T-helper 1 cell (primary cell): ENCODE data around the gene ST8SIA2.

Experiments used
- DNase-seq, 5 donors: peaks; one replicate each; pipeline ENCODE4 v3.0.0-alpha.2; 2012 to 2020
- total RNA-seq, 4 donors: gene quantifications; one replicate each; lab custom pipeline; 2026; lab: John Stamatoyannopoulos, UW

ST8SIA2 gene, protein sequence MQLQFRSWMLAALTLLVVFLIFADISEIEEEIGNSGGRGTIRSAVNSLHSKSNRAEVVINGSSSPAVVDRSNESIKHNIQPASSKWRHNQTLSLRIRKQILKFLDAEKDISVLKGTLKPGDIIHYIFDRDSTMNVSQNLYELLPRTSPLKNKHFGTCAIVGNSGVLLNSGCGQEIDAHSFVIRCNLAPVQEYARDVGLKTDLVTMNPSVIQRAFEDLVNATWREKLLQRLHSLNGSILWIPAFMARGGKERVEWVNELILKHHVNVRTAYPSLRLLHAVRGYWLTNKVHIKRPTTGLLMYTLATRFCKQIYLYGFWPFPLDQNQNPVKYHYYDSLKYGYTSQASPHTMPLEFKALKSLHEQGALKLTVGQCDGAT
- 0 reads per million in 4 donors for total RNA-seq

DNA sequence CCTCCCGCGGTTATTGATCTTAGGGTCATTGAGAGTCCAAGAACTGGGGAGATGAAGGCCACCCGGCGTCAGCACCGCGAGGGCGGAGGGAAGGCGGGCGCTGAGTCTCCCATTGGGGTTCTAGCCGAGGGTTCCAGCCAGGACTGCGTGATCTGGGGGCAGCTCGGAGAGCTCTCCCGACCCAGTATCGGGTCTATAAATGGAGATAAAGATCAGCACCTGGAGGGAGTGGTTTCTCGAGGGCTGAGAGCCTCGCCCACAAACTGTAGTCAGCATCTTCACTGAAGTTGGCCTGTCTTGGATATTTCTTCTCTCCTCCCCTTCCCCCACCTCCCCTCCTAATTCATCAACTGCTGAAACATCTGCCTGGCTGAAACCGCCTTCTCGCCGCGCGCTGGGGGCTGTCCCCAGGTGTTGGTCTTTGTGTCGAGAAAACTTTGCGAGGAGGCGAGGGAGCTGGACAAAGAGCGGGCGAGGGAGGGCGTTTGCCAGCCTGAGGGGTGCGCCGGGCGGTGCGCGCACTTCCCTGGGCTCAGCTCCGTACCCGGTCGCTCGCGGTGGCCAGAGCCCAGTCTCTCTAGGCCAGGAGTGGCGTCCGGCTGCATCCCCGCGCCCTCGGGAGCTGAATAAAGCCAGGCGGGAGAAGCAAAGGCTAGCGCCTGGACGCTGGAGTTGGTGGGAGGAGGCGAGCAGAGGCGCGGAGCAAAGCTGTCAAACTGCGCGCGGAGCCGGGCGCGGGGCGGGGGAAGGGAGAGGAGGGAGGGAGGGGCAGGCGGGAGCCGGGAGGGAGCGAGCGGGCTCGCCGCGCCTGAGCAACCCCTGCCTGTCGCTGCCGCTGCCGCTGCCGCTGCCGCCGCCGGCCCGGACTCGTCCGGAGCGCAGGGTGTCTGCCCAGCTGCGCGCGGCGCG lies at the start of gene ST8SIA2:
Gene ST8SIA2 (plus strand): TSS at position 811 of the 909 bp plus-strand sequence. CDS start 184 bp downstream, outside the sequence.
- no peak for DNase-seq

DNA sequence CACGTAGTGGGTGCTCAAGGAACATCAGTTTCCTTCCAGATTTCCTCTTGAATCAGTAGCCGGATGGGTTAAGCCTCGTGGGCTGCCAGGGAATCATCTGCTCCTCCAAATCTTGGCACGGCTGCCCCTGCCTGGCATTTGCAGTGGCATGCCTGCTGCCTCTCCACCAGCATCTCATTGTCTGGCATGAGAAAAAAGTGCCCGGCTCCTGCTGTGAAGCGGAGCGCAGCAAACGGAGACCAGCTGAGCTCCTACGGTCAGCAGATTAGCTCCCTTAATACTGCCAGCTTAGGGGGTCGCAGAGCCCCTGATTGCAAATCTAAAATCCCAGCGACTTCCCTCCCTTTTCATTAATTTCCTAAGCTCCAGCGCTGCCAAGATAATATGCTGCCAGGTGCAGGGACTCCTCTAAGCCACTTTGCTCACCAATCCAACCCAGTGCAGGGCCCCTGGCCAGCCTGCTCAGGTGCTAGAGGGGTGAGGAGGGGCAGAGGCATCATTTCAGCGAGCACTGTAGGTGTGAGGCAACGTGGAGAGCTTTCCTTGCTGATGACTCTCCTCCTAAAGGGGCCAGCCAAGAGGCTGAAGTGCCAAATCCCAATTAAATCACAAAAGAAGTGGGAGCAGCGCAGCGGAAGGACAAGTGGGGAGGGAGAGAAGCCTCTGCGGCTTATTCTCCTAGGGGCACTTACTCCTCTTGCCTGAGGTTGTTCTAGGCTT lies 49.6 kb upstream of the ST8SIA2 start:
- DNase-seq, result no peak

DNA sequence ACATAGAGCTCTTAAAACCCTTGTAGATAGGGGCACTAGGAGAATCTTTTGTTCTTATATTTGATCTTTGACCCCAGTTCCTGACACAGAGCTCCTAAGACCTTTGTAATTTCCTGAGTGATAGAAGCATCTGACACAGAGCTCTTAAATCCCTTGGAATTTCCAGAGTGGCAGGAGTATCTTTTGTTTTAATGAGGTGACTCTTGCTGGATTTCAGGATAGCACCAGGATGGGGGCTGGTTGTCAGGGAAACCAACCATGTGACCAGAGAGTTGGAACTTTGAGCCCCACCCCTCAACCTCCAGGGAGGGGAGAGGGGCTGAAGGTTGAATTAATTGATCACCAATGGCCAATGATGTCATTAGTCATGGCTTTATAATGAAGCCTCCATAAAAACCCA lies 47.6 kb upstream of the ST8SIA2 start:
- DNase-seq, result no peak

DNA sequence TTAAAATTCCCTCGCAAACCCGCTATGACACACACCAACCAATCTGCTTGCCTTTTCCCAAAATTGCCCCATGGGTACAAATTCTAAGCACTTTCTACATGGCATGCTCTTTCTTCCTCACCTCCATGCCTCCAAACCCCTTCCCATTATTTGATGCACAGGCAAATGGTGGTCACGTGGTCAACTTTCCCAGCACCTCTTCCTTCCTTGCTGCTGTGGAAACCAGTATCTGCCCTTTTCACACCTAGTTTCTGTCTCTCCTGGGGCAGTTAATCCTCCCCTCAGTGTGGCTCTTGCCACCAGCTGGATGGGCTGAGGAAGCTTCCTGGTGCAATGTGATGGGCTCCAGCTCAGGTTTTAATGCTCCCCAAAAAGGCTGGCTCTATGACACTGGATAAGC lies 38.4 kb upstream of the ST8SIA2 start:
- DNase-seq, result no peak

DNA sequence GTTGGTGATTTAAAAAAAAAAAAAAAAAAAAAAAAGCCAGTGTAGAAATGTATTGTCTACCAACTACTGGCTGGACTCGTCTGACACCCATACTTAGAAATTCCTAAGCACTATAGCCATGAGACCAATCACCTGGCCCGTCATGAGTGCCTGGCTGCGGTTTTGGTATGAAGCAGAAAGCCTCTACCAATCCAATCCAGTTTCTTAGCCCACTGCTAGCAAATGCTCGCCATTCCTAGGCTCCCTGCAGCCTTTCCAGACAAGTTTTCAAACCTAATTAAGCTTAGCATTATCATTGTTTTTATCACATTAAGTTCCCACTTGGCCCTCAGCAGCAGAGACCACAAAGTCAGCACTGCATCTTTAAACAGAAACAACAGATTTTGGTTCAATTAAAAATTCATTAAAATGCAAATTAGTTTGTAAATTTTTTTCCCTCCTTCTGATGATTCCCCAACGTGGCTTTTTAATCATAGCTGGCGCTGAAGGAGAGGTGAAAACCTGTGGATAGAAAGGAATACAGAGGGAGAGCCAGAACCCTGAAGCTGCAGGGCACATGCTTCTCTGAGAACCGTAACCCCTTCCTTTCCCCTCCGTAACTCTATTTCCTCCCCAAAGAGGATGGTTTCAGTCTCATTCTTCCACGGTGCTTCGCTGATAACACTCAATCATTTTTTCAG lies 32.2 kb upstream of the ST8SIA2 start:
- DNase-seq, result no peak

DNA sequence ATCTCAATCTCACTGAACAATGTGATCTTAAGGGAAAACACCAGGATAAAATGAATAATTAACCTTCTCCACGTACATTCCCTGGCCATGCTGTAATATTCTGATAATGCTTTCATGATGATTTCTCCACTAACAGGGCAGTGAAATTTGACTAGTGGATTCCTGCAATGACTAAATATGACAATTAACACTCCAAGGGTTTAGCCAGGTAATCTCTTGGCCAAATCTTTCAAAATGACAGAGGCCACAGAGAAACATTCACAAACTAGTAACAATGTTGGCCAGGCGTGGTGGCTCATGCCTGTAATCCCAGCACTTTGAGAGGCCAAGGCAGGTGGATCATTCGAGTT lies 31.7 kb upstream of the ST8SIA2 start:
- DNase-seq, result no peak

DNA sequence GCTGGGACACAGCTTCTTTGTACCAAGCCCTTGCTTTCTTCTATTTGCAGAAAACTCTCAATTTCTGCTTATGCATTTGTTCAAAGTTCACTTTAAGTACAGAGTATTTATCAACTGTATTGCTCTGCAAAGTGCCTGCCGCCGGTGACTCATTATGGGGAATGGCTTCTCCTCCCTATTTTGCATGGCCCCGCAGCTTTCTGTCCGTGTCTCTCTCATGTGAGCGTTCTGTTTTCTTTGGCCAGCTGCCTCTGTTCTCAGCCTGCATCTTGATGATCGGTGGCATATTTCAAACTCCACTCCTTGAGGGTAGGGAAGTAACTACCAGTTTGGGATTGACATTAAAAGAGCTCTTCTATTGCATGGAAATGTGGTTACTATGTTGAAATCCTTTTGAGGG lies 28.6 kb upstream of the ST8SIA2 start:
- DNase-seq, result no peak

DNA sequence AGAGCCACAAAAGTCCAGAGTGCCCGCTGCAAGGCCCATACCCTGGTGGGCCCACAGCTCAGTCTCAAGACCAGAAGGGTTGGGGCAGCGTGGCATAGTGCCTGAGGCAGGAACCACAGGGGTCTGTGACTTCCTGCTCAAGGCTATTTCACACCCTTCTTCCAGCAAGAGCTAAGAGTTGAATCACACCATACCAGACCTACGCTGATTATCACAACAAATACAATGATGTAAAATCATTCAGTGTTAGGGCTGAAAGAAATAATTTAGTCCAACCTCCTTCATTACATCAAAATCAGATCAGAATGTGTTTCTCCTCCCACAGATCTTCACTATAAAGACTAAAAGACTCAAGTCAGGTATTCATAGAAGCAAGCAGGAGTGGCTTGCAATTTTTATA lies 27.8 kb upstream of the ST8SIA2 start:
- no peak for DNase-seq

DNA sequence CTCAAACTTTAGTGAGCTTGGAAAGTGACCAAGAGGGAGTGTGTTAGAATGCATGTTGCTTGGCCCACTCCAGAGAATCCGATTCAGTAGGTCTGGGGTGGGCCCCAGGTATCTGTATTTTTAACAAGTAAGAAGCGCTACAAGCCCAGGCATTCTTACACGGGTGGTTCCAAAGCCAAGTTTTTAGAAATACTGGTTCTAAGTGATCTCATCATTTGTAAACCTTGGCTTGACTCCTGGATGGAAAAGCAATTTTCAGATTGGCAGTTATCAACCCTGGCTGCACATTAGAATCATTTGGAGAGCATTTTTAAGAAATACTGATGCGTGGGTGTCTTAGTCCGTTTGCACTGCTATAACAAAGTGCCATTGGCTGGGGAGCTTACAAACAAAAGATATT lies 27.3 kb upstream of the ST8SIA2 start:
- no peak for DNase-seq

DNA sequence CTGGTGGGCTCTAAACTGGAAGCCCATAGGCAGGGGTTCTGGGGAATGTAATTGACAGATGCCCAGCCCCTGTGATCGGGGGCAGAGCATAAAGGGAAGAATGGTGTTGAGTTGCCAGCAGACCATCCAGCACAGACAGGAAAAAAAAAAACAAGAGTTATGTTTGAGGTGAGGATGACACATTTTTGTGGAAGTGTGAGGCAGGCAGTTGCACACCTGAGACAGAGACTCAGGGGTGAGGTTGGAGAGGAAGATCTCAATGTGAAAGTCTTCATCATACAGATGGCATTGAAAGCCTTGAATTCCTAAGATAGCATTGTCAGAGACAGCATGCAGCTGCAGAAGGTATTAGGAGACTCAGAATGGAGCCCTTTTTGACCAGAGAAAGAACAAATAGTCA lies 18.6 kb upstream of the ST8SIA2 start:
- DNase-seq, result no peak

DNA sequence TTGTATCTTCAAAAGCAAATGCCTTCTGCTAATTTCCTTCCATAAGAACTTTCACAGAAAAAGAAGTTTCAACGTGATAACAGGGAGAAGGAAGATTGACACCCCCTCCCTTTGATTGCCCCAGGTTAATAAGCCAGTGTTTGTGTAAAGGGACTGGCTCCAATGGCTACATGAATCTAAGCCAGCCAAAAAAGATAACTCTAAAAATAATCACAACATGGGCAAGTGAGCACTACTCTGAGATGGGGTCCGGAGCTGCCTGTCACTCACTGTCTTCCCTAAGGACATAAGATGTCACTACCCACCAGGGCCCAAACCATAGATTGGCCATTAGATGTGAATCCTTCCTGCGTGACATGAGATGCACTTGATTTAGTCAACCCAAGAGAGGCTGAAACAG lies 17.6 kb upstream of the ST8SIA2 start:
- DNase-seq, result no peak

DNA sequence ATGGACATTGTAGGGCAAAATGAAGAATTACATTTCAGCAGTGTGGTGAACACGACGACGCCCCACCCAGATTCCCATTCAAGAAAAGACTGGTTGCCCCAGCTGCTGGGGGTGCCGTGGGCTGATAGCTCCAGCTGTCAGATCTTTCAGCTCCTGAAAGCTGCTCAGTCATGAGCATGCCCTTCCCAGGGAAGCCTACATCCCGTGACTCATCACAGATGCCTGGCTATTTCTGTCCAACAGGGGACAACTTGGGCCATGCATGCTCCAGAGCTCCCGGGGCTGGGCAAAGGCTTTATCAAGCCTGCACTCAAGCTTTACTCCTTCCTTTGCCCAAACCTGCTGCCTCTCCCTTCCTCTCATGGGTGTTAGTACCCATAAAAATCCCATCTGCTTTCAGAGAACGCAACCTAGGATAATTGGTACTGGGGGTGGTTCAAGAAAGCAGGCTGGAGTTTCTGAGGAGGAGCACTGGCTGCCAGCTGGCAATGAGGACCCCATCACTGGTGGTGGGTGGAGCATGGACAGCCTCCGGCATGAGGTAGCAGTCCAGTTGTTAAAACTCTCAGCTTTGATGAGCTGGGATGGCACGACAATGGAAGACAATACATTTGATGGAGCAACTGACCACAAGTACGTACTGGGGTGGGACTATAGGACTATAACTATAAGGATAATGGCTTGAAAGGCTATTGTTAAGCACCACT lies 16.4 kb upstream of the ST8SIA2 start:
- DNase-seq, result no peak

DNA sequence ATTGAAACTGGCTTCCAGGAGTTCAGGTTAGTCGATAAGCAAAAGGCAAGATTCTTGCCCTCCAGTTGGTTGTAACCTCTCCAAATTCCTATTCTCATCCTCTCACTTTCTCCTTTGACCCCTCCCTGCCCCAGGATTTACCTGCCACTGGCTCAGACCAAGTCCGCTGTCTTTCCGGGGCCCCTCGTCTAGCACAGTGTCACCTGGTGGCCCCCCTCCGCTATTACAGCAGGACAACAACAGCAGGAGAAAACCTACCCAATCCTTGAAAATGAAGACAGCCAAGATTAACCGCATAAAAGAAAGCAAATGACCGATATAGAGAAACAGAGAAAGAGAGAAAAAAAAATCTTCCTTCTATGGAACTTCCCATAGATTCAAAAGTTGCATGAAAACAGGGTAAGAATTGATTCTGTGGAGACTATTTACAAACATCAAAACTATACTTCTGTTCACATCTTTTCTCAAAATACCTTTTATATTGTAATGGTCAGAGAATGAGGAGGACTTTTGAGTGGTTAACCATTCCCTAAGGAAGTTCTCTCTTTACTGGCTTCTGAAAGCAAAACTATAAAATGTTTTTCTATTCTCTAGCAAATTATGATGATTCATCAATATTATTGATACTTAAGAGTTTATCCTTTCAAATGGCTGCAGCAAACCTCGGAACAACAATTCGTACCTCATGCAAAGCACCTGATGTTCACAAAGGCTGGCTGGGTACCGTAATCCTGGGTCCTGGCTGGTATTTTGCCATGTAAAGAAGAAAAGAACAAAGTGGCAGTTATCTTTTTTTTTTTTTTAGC lies 10.0 kb upstream of the ST8SIA2 start:
- DNase-seq, result peak in 2 of 5 donors; percentile 4 to 5

DNA sequence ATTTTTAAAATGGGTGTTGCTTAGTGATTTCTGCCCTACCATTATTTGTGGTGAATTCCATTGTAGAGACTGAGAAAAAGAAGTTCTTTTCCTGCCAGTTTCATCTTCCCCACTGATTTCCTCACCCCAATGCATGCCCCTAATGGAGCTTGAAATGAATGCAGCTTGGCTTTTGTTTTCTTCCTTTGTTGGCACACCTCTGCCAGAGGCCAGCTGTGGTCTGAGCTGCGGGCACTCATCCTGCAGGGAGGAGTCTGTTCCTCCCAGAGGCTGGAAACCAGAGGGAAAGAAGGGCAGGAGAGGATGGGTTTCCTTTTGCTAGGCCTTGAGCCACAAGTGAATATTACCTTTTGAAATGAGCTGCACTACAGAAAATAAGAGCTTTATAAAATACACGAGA lies 9.3 kb upstream of the ST8SIA2 start:
- DNase-seq, result no peak

DNA sequence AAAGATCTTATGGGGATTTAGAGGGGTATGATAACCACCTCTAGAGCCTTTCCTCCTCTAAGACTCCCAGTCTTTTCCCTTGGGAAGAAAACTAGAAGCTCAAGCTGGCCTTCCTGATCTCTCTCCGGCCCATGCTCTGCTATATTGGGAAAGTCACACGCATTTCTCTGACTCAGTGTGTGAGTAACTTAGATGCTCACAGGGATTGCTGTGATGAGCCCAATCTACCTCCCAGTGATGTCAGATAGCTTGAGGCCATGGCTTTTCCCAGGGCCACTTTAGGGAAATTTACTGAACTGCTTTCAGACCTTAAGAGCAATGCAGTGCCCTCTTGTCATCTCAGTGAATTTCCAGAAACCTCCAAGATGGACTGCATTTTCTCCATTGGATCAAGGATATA lies 8.6 kb upstream of the ST8SIA2 start:
- no peak for DNase-seq

DNA sequence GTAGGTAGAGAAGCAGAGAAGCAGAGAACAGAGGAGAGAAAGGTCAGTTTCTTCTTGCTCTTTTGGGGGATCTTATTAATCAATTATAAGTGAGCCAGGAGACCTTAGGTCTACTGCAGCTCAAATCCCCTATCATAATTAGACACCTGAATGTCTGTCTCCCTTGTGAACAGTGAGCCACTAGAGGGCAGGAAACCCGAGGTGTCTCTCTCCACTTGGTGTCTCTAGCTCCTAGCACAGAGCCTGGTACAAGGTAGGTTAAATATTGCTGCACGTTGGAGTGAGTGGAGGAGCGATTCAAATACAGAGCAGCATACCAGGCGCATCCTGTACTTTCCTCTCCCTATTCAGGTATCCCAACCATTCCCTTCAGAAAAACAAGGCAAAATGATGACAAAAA lies 2.0 kb upstream of the ST8SIA2 start:
- DNase-seq, result peak in 1 of 5 donors; percentile 4

DNA sequence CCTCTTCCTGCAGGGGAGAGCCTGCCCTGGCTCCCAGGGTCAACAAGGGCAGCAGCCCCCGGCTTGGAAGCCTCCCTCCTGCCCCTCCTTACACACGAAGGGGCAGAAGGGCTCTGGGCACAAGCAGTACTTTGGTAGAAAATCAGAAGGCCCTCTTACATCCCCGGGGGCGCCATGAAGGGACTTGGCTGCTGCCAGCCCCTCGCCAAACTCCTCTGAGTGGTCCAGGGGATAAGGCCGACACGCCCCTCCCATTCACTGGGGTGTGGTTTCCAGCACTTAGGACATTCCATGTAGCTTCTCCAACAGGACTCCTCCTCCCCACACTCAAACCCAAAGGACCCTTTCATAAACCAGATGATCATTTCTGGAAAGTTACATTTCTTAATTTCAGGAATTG lies 1.2 kb upstream of the ST8SIA2 start:
- DNase-seq, result no peak

DNA sequence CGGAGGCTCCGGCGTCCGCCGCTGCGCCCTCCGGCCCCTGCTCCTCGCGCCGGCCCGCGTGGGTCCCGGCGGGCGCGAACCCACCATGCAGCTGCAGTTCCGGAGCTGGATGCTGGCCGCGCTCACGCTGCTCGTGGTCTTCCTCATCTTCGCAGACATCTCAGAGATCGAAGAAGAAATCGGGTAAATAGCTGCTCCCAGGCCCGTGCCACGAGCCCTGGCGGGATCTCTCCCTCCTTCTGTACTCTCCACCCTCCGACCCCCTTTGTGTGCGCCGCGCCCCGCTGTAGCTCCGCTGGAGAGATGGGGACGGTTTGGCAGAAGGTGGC lies 263 bp downstream of the ST8SIA2 start:
- DNase-seq, result no peak

DNA sequence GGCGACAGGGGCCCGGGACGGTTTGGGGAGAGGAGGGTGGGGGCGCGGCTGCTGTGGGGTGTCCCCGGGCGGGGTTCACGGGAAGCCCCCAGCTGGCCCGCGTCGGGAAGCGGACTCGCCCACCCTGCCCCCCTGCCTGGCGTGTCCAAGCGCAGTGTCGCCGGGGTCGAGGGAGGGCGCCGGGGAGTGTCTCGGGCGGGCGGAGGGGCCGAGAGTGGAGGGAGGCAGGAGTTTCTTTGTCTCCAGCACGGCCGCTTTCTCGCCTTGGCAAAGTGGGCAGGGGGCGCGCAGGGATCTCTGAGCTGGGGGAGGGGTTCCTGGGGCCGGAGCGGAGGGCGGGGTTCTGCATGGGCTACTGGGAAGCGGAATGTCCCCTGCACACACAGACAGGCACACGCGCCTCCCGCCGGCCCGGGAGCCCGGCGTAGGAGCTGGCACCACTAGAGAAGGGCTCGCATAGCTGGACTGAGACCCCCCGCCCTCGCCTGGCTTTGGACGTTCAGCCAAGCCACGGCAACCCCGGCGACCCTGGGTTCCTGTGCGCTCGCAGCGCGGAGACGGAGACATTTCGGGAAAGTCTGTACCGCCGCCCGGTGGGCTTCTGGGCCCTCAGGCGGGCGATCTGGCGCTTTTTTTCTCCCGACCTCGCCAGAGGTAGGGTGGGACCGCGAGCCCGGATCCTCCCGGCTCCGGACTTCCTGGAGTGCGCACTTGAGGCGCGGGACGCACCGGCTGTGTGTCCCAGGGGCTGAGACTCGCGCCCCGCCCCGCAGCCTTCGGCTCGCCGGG lies 822 bp downstream of the ST8SIA2 start:
- DNase-seq, result no peak

DNA sequence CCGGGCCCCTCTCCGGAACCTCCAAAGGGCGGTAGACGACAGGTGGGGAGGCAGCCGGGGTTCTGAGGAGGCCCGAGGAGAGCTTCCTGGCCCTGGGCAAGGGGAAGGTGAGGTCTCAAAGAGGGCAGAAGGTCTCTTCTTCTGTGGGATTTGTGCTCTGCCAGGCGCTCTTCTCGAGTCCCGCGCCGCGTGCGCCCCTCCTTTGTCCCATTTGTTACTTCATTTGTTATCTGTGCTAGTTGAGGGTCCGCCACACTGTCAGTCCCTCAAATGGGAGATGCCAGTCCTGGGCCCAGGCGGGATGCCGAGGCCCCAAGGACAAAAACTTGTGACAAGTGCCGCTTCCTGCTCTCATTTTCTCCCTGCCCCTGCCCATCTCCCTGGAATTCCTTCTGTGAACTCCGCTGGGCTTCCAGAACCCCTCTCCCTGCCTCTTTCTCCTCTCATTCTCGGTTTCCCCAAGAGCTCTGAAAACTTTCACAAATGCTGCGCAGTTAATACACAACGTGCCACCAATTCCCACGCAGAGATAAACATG lies 1.5 kb downstream of the ST8SIA2 start:
- DNase-seq, result no peak
